Measurements from ENCODE around the gene ARAP2.

ARAP2 gene

GRCh38 chr4:36264207-36264826 is 20.0 kb upstream of the ARAP2 start:
- no peak for DNase-seq (ENCODE audit: low read depth)

- no peak for DNase-seq (ENCODE audit: low read depth)
Measured at GRCh38 chr4:36260731-36261130, 16.4 kb upstream of the ARAP2 start.

GRCh38 chr4:36256398-36256891 is 12.1 kb upstream of the ARAP2 start:
- no peak for DNase-seq (ENCODE audit: low read depth)

- peak; percentile 43 for DNase-seq (ENCODE audit: low read depth)
Measured at GRCh38 chr4:36255577-36255976, 11.3 kb upstream of the ARAP2 start.

- DNase-seq (ENCODE audit: low read depth), result no peak
Measured at GRCh38 chr4:36254371-36254770, 10.1 kb upstream of the ARAP2 start.

- no peak for DNase-seq (ENCODE audit: low read depth)
Measured at GRCh38 chr4:36251983-36252382, 7.7 kb upstream of the ARAP2 start.

GRCh38 chr4:36249610-36250009 is 5.3 kb upstream of the ARAP2 start:
- no peak for DNase-seq (ENCODE audit: low read depth)

- DNase-seq (ENCODE audit: low read depth), result no peak
Measured at GRCh38 chr4:36243355-36244256, 708 bp downstream of the ARAP2 start.

- DNase-seq (ENCODE audit: low read depth), result no peak
Measured at GRCh38 chr4:36242629-36243354, 1.5 kb downstream of the ARAP2 start.

- no peak for DNase-seq (ENCODE audit: low read depth)
Measured at GRCh38 chr4:36241771-36242170, 2.5 kb downstream of the ARAP2 start.

GRCh38 chr4:36237366-36238313 is 6.7 kb downstream of the ARAP2 start:
- DNase-seq (ENCODE audit: low read depth), result no peak

GRCh38 chr4:36236159-36236558 is 8.2 kb downstream of the ARAP2 start:
- no peak for DNase-seq (ENCODE audit: low read depth)

GRCh38 chr4:36235306-36235705 is 9.0 kb downstream of the ARAP2 start:
- DNase-seq (ENCODE audit: low read depth), result no peak

- no peak for DNase-seq (ENCODE audit: low read depth)
Measured at GRCh38 chr4:36233567-36234266, 10.6 kb downstream of the ARAP2 start.

GRCh38 chr4:36230534-36230933 is 13.8 kb downstream of the ARAP2 start:
- DNase-seq (ENCODE audit: low read depth), result no peak

- DNase-seq (ENCODE audit: low read depth), result no peak
Measured at GRCh38 chr4:36227913-36228312, 16.4 kb downstream of the ARAP2 start.

GRCh38 chr4:36226430-36227227 is 17.7 kb downstream of the ARAP2 start:
- DNase-seq (ENCODE audit: low read depth), result no peak

GRCh38 chr4:36224972-36225903 is 19.1 kb downstream of the ARAP2 start:
- no peak for DNase-seq (ENCODE audit: low read depth)

GRCh38 chr4:36222702-36223101 is 21.6 kb downstream of the ARAP2 start:
- no peak for DNase-seq (ENCODE audit: low read depth)

Data from stimulated activated CD8-positive, alpha-beta memory T cell treated with anti-CD3 and anti-CD28 coated beads, Interleukin-12 subunit alpha, Interleukin-12 subunit beta, amount 100 ng/mL, for 1 hour (primary cell).